GM12878 (cell line): ENCODE results near the gene PLA2G3. TPM values are rescaled to one million over a fixed set of nuclear protein-coding genes. Genes with fewer than 3 reads are reported as not detected.

Experiments
- ATAC-seq: fragments of 200-7000 bp; cut with Tn5 transposase; 3 replicates; pipeline ENCODE4 v1.9.1; 2020; ENCODE audit warnings: mild to moderate bottlenecking, moderate library complexity
- BruUV-seq: library from RNA; stranded (reverse); fragments of 400-500 nt; replicated peaks from 2 replicates; lab custom pipeline; 2021; lab: Mats Ljungman, UMichigan
- CTCF ChIA-PET: fragments of 300-600 bp; sonication (Branson Sonifier 250); formaldehyde crosslinking; extraction: SDS; loops from one replicate; lab custom pipeline; 2021; ENCODE audit warnings: inconsistent platforms; lab: Yijun Ruan, JAX
- POLR2A ChIA-PET: fragments of 350-600 bp; formaldehyde crosslinking; extraction: SDS; loops from one replicate; lab custom pipeline; 2021; ENCODE audit warnings: inconsistent platforms; lab: Charles Lee
- RAD21 ChIA-PET: fragments of 300-600 bp; sonication (Branson Sonifier 250); formaldehyde crosslinking; loops from one replicate; lab custom pipeline; 2023; ENCODE audit warnings: antibody characterized with exemption; ENCODE audit not compliant: unreplicated experiment; lab: Charles Lee
- SMC1A ChIA-PET: fragments of 300-600 bp; sonication (Branson Sonifier 250); formaldehyde crosslinking; loops from one replicate; lab custom pipeline; 2023; ENCODE audit not compliant: unreplicated experiment, uncharacterized antibody; lab: Charles Lee
- DNase-seq: peaks from one replicate; pipeline ENCODE4 v3.0.0-alpha.2; 2011; ENCODE audit warnings: low read depth, low spot score
- FAIRE-seq: peaks from 3 replicates; lab custom pipeline; 2011; peaks lifted over from hg19 to GRCh38; lab: Jason Lieb, UNC
- H2AFZ ChIP-seq: 2 replicates; pipeline ENCODE4 v1.6.0; 2011; ENCODE audit warnings: low read depth, low read length, control low read depth; ENCODE audit not compliant: control insufficient read depth
- H3K27ac ChIP-seq: 2 replicates; pipeline ENCODE4 v1.5.1; 2011; ENCODE audit warnings: control low read depth; ENCODE audit not compliant: control insufficient read depth, insufficient read depth
- H3K27me3 ChIP-seq, 2 experiments: replicated peaks in 1 of 2; 2 replicates each; pipeline versions ENCODE4 v1.6.0 to v1.6.1; 2011; ENCODE audit warnings: low read length in 1 of 2; ENCODE audit not compliant: control insufficient read depth in 2 of 2, insufficient read depth in 2 of 2
- H3K36me3 ChIP-seq, 2 experiments: 2 replicates each; pipeline ENCODE4 v1.5.1; 2011; ENCODE audit warnings: low read length in 1 of 2; ENCODE audit not compliant: control insufficient read depth in 2 of 2, insufficient read depth in 2 of 2
- H3K4me1 ChIP-seq: 2 replicates; pipeline ENCODE4 v1.6.1; 2011; ENCODE audit warnings: mild to moderate bottlenecking, low read length, moderate library complexity, mixed read lengths; ENCODE audit not compliant: control insufficient read depth, insufficient read depth
- H3K4me2 ChIP-seq: 2 replicates; pipeline ENCODE4 v1.6.0; 2011; ENCODE audit warnings: control low read depth; ENCODE audit not compliant: control insufficient read depth, insufficient read depth
- H3K4me3 ChIP-seq: fragments of 200-600 bp; sonication (generic); 2 replicates; pipeline ENCODE4 v1.5.1; 2016
- H3K79me2 ChIP-seq: 2 replicates; pipeline ENCODE4 v1.6.0; 2011; ENCODE audit warnings: low read length; ENCODE audit not compliant: control insufficient read depth, insufficient read depth
- H3K9ac ChIP-seq: 2 replicates; pipeline ENCODE4 v1.8.0; 2011; ENCODE audit warnings: low read length, control low read depth, mixed read lengths; ENCODE audit not compliant: control insufficient read depth, insufficient read depth
- H3K9me3 ChIP-seq: replicated peaks from 3 replicates; pipeline ENCODE4 v1.5.1; 2011; ENCODE audit warnings: mild to moderate bottlenecking, low read length; ENCODE audit not compliant: control insufficient read depth, insufficient read depth
- H4K20me1 ChIP-seq: 2 replicates; pipeline ENCODE4 v1.6.0; 2011; ENCODE audit not compliant: control insufficient read depth, insufficient read depth
- ASH2L ChIP-seq: fragments of 300-600, 200-600 bp; sonication (generic); IDR thresholded peaks from 2 replicates; pipeline ENCODE4 v1.6.1; 2017; ENCODE audit warnings: low read depth, mild to moderate bottlenecking, borderline replicate concordance
- BHLHE40 ChIP-seq, 2 experiments: fragments of 450-650 bp in 1 of 2; IDR thresholded peaks; 2 replicates each; pipeline ENCODE4 v1.6.1; 2011 to 2017; ENCODE audit warnings: low read depth in 2 of 2, borderline replicate concordance in 1 of 2, improper control_type of control experiment in 1 of 2, low read length in 1 of 2, mild to moderate bottlenecking in 1 of 2
- CEBPB ChIP-seq, 2 experiments: fragments of 150-350 bp in 1 of 2; IDR thresholded peaks; 2 replicates each; pipeline ENCODE4 v1.6.1; 2012 to 2014; ENCODE audit warnings: low read depth in 2 of 2, low read length in 2 of 2, borderline replicate concordance in 1 of 2, inconsistent platforms in 1 of 2
- ETV6 ChIP-seq, 2 experiments: fragments of 450-650 bp in 1 of 2; IDR thresholded peaks in 1 of 2; conservative IDR thresholded peaks in 1 of 2; 2 replicates each; pipeline ENCODE4 v1.6.1; 2014; ENCODE audit warnings: antibody characterized with exemption in 1 of 2, borderline replicate concordance in 1 of 2, low read depth in 1 of 2, mild to moderate bottlenecking in 1 of 2, moderate library complexity in 1 of 2
- IKZF2 ChIP-seq, 2 experiments: fragments of 450-650 bp; IDR thresholded peaks; 2 replicates each; pipeline ENCODE4 v1.6.1; 2017; ENCODE audit warnings: mild to moderate bottlenecking in 2 of 2, moderate library complexity in 2 of 2
- SREBF1 ChIP-seq: IDR thresholded peaks from 2 replicates; pipeline ENCODE4 v1.6.1; 2012; ENCODE audit warnings: mild to moderate bottlenecking, low read length
- SUZ12 ChIP-seq: fragments of 200-600 bp; sonication (generic); IDR thresholded peaks from one replicate; pipeline ENCODE4 v1.6.1; 2018; ENCODE audit warnings: antibody characterized with exemption, mild to moderate bottlenecking; ENCODE audit not compliant: unreplicated experiment
- TCF7 ChIP-seq: IDR thresholded peaks from 2 replicates; pipeline ENCODE4 v1.6.1; 2014; ENCODE audit warnings: antibody characterized with exemption, borderline replicate concordance
- YBX1 ChIP-seq: fragments of 450-650 bp; IDR thresholded peaks from 2 replicates; pipeline ENCODE4 v1.6.1; 2016; ENCODE audit warnings: antibody characterized with exemption
- ZNF24 ChIP-seq: fragments of 450-650 bp; IDR thresholded peaks from 2 replicates; pipeline ENCODE4 v1.6.1; 2017; ENCODE audit warnings: antibody characterized with exemption, mild to moderate bottlenecking
- ZNF274 ChIP-seq: IDR thresholded peaks from one replicate; pipeline ENCODE4 v1.8.0; 2011; ENCODE audit not compliant: insufficient read length, insufficient read depth
- WGBS: methylation state at CpG from one replicate; pipeline ENCODE4 v1.1.6; 2016; ENCODE audit warnings: low lambda C conversion rate; ENCODE audit not compliant: insufficient replicate concordance, insufficient coverage; ENCODE audit errors: missing lambda C conversion rate; 5-methylcytosine and 5-hydroxymethylcytosine counted together
- in situ Hi-C: fragments of 300-500 bp; cut with MboI; formaldehyde crosslinking; loops from 9 replicates; pipeline ENCODE4 v1.14.3; 2018; ENCODE audit warnings: mixed read lengths
- intact Hi-C: fragments of 100-400 bp; cut with micrococcal nuclease; formaldehyde crosslinking; loops from one replicate; pipeline ENCODE4 v1.14.2; 2022; ENCODE audit not compliant: unreplicated experiment
- polyA plus RNA-seq, 11 experiments: library from polyadenylated mRNA; depleted of rRNA in 4 of 11; unstranded in 6 of 11; stranded (reverse) in 5 of 11; fragments of >200 nt; fragmentation: Nextera tagmentation in 4 of 11; fragmentation: Illumina TruSeq in 1 of 11; extraction: Ambion mirVana in 4 of 11; extraction: Trizol in 1 of 11; gene quantifications; 1 replicate in 1 of 11; 2 replicates in 10 of 11; pipeline versions ENCODE4 v1.2.1 to v1.2.3, GENCODE V29; 2011 to 2016; ENCODE audit warnings: inconsistent platforms in 2 of 11, missing spikeins in 2 of 11, low read depth in 1 of 11
- total RNA-seq, 4 experiments: library from RNA; depleted of rRNA in 3 of 4; stranded (reverse); fragments of >200 nt in 3 of 4; fragmentation: Illumina TruSeq in 1 of 4; extraction: Trizol in 1 of 4; gene quantifications; 2 replicates each; pipeline versions ENCODE4 v1.2.1 to v1.2.3, GENCODE V29; 2013 to 2021
- TF ChIP-seq, protein P1 (sequence below): fragments of 450-650 bp; conservative IDR thresholded peaks from 2 replicates; pipeline ENCODE4 v1.6.1; 2017; ENCODE audit warnings: mild to moderate bottlenecking, moderate library complexity
- TF ChIP-seq, protein P2 (sequence below), 3 experiments: IDR thresholded peaks in 2 of 3; conservative IDR thresholded peaks in 1 of 3; 2 replicates each; pipeline ENCODE4 v1.5.1; 2011; ENCODE audit warnings: low read depth in 3 of 3, low read length in 3 of 3, mild to moderate bottlenecking in 3 of 3, control low read depth in 2 of 3, moderate library complexity in 2 of 3, inconsistent platforms in 1 of 3, mixed read lengths in 1 of 3; ENCODE audit not compliant: control insufficient read depth in 2 of 3, insufficient read depth in 1 of 3; ENCODE audit errors: extremely low read depth in 1 of 3
- TF ChIP-seq, protein P3 (sequence below): IDR thresholded peaks from 2 replicates; pipeline ENCODE4 v1.6.1; 2011; ENCODE audit warnings: mild to moderate bottlenecking, low read depth, low read length, moderate library complexity; ENCODE audit not compliant: insufficient replicate concordance
- TF ChIP-seq, protein P4 (sequence below): fragments of 450-650 bp; IDR thresholded peaks from 2 replicates; pipeline ENCODE4 v1.6.1; 2017; ENCODE audit warnings: mild to moderate bottlenecking, moderate library complexity

PLA2G3 gene
- total and polyA plus RNA-seq, 10 of the 15 experiments (the other 5 are each of a cell fraction or from before 2014, with no cell fraction given): 0.04 TPM; not detected in 9

DNA sequence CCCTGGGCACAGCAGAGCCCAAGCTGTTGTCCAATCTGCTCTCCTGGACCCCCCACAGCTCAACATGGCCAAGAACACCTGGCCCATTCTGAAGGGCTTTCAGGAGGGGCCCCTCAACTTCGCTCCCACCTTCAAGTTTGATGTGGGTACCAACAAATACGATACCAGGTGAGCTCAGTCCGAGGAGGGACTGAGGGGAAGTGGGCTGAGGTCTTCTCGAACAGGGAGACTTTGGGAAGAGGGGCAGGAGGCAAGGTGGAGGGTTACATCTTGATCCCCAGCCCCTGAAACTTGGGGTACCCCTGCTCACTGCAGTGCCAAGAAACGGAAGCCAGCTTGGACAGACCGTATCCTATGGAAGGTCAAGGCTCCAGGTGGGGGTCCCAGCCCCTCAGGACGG is 12.2 kb downstream of the PLA2G3 start:
- FAIRE-seq (no peak), ATAC-seq (no peak), DNase-seq (no peak)
- no peak overlapping the region for H3K9ac ChIP-seq
- no peaks in the 10 kb centered on the region for H3K4me1 ChIP-seq
- no peak overlapping the region for H3K27ac ChIP-seq
- in situ Hi-C loops: no loop called here
- no peak overlapping the region for H2AFZ ChIP-seq
- intact Hi-C loops: no loop called here
- no peak overlapping the region for H3K4me2 ChIP-seq
- RAD21 ChIA-PET: no interaction called here
- WGBS: 27% methylated on average over 7 of the region's 7 CpGs
- no peaks in the 10 kb centered on the region for H3K79me2 ChIP-seq
- H3K9me3 ChIP-seq: no peaks in the 10 kb centered on the region
- BruUV-seq: no TSS peak
- SMC1A ChIA-PET: no interaction called here
- H4K20me1 ChIP-seq: no peaks in the 10 kb centered on the region
- CTCF ChIA-PET: interaction anchor here (0.6 to 0.7 kb wide), 2 partner anchors 13 to 495 kb away, joined by 3 read pairs; no protein-coding TSS in a partner anchor
- no peak overlapping the region for H3K4me3 ChIP-seq
- no peaks in the 10 kb centered on the region for H3K36me3 ChIP-seq
- no peaks in the 10 kb centered on the region for H3K27me3 ChIP-seq
- POLR2A ChIA-PET: interaction anchor here (0.6 kb wide), 1 partner anchor 49 kb away, joined by 4 read pairs; no protein-coding TSS in a partner anchor
- TF ChIP-seq BHLHE40 (IDR thresholded peaks at IDR 0.05; ENCODE audit: borderline replicate concordance in 1 of 2, low read depth in 2 of 2, low read length in 1 of 2) (no peak), TCF7 (no peak), SUZ12 (no peak), YBX1 (no peak), CEBPB (IDR thresholded peaks at IDR 0.05; ENCODE audit: borderline replicate concordance in 1 of 2, low read depth in 2 of 2, low read length in 2 of 2) (no peak), ASH2L (no peak), ZNF274 (no peak), SREBF1 (no peak), ZNF24 (no peak), ETV6 (conservative IDR thresholded peaks at IDR 0.05 in 1 of 2, IDR thresholded peaks at IDR 0.05 in 1 of 2; ENCODE audit: borderline replicate concordance in 1 of 2, low read depth in 1 of 2) (no peak), IKZF2 (IDR thresholded peaks at IDR 0.05) (no peak)
- TF ChIP-seq, protein P1, sequence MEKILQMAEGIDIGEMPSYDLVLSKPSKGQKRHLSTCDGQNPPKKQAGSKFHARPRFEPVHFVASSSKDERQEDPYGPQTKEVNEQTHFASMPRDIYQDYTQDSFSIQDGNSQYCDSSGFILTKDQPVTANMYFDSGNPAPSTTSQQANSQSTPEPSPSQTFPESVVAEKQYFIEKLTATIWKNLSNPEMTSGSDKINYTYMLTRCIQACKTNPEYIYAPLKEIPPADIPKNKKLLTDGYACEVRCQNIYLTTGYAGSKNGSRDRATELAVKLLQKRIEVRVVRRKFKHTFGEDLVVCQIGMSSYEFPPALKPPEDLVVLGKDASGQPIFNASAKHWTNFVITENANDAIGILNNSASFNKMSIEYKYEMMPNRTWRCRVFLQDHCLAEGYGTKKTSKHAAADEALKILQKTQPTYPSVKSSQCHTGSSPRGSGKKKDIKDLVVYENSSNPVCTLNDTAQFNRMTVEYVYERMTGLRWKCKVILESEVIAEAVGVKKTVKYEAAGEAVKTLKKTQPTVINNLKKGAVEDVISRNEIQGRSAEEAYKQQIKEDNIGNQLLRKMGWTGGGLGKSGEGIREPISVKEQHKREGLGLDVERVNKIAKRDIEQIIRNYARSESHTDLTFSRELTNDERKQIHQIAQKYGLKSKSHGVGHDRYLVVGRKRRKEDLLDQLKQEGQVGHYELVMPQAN: no peak
- TF ChIP-seq, protein P2, sequence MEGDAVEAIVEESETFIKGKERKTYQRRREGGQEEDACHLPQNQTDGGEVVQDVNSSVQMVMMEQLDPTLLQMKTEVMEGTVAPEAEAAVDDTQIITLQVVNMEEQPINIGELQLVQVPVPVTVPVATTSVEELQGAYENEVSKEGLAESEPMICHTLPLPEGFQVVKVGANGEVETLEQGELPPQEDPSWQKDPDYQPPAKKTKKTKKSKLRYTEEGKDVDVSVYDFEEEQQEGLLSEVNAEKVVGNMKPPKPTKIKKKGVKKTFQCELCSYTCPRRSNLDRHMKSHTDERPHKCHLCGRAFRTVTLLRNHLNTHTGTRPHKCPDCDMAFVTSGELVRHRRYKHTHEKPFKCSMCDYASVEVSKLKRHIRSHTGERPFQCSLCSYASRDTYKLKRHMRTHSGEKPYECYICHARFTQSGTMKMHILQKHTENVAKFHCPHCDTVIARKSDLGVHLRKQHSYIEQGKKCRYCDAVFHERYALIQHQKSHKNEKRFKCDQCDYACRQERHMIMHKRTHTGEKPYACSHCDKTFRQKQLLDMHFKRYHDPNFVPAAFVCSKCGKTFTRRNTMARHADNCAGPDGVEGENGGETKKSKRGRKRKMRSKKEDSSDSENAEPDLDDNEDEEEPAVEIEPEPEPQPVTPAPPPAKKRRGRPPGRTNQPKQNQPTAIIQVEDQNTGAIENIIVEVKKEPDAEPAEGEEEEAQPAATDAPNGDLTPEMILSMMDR (IDR thresholded peaks at IDR 0.05 in 2 of 3, conservative IDR thresholded peaks at IDR 0.05 in 1 of 3; ENCODE audit: control insufficient read depth in 2 of 3, extremely low read depth in 1 of 3, insufficient read depth in 1 of 3, low read depth in 3 of 3, low read length in 3 of 3): no peak
- TF ChIP-seq, protein P3, sequence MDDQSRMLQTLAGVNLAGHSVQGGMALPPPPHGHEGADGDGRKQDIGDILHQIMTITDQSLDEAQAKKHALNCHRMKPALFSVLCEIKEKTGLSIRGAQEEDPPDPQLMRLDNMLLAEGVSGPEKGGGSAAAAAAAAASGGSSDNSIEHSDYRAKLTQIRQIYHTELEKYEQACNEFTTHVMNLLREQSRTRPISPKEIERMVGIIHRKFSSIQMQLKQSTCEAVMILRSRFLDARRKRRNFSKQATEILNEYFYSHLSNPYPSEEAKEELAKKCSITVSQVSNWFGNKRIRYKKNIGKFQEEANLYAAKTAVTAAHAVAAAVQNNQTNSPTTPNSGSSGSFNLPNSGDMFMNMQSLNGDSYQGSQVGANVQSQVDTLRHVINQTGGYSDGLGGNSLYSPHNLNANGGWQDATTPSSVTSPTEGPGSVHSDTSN: no peak
- TF ChIP-seq, protein P4, sequence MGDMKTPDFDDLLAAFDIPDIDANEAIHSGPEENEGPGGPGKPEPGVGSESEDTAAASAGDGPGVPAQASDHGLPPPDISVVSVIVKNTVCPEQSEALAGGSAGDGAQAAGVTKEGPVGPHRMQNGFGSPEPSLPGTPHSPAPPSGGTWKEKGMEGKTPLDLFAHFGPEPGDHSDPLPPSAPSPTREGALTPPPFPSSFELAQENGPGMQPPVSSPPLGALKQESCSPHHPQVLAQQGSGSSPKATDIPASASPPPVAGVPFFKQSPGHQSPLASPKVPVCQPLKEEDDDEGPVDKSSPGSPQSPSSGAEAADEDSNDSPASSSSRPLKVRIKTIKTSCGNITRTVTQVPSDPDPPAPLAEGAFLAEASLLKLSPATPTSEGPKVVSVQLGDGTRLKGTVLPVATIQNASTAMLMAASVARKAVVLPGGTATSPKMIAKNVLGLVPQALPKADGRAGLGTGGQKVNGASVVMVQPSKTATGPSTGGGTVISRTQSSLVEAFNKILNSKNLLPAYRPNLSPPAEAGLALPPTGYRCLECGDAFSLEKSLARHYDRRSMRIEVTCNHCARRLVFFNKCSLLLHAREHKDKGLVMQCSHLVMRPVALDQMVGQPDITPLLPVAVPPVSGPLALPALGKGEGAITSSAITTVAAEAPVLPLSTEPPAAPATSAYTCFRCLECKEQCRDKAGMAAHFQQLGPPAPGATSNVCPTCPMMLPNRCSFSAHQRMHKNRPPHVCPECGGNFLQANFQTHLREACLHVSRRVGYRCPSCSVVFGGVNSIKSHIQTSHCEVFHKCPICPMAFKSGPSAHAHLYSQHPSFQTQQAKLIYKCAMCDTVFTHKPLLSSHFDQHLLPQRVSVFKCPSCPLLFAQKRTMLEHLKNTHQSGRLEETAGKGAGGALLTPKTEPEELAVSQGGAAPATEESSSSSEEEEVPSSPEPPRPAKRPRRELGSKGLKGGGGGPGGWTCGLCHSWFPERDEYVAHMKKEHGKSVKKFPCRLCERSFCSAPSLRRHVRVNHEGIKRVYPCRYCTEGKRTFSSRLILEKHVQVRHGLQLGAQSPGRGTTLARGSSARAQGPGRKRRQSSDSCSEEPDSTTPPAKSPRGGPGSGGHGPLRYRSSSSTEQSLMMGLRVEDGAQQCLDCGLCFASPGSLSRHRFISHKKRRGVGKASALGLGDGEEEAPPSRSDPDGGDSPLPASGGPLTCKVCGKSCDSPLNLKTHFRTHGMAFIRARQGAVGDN: no peak
